ENCODE results near the gene MYO1F.
A peak's percentile ranks its signal among the peaks of the same experiment; 100 is the strongest.
"Not testable (repeated sequence)": the region's sequence is repeated elsewhere in the genome, so short reads cannot be mapped to it uniquely, and the experiment has no call there.

MYO1F gene

GRCh38 chr19:8596168-8596567 is 18.9 kb upstream of the MYO1F start:
- no peak for DNase-seq

- no peak for DNase-seq
These were observed 18.4 kb upstream of the MYO1F start for GRCh38 chr19:8595651-8596050.

DNA sequence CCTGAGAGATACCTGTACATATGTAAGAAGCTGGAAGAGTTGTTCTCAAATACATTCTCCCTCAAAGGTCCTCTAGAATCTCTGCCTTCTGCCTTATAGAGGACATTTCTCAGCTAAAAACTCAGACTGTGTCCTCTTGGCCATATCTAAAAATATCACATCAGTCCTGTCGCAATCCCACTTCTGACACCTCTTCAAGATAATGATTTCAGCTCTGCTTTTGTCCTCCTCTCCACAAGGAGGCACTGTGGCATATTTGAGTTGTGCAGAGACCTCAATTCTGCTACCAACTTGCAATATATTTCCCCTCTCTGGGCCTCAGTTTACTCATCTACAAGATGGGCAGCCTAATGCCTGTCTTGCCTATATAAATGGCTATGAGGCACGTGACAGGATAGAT is 16.7 kb upstream of the MYO1F start:
- no peak for DNase-seq

- no peak for DNase-seq
These were observed 15.2 kb upstream of the MYO1F start for GRCh38 chr19:8592231-8593009.

DNA sequence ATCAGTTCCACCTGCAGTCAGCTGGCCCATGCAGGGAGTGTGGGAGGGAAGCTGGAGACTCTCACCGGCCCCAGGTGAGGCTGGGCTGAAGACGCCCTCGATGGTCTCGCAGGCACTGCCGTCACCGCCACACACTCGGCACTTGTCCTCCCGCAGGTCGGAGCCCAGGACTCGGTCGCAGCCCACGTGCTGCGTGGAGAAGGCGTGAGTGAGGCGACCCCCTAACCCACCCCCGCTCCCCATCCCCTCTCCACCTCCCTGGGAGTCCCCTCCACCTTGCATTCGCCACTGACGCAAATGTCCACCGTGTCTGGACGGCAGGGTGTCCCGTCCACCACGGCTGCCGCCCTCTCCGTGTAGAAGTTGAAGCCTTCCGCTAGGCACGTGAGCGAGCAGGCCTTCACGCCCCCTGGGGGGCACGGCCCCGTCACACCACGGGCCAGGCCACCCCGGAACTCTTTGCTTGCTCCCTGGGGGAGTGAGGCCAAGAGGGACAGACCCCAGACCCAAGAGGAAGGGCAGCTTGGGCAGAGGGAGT is 12.0 kb upstream of the MYO1F start:
- DNase-seq: no peak

GRCh38 chr19:8585894-8586750 is 8.9 kb upstream of the MYO1F start:
- no peak for DNase-seq

DNA sequence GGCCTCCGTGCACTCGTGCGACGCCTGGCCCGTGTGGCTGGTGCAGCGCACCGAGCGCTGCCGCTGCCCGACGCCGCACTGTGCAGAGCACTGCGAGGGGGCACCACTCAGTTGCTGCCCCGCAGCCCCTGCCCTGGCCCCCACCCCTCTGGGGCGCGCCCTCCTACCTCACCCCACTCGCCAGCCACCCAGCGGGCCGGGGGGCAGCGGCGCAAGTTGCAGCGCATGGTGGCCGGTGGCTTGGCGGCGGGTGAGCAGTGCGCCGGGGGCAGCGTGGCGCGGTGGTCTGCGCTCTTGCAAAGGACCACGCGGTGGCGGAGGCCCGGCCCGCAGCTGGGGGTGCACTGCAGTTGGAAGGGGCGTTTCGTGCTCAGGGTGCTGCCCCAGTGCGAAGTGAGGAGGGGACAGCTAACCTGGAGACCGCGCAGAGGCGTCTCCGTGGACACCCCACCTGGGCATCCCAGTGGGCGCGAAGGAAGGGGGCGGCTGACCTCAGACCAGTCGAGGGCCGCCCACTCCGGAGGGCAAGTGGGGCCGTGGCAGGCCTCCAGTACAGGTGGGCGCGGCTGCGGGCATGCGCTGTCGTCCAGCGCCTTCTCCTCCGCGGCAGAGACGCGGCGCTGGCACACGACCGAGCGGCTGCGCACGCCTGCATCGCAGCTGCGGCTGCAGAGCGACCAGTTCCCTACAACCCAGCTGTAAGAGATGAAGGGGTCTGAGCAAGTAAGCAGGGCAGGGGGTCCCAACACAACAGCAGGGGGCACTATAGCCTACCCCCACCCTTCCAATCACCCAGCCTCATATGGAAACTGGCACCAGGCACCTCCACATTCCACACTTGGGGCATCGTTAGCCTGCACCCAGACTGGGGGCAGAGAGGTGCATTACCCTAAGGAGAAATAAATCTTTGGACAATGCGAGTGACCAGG is 8.0 kb upstream of the MYO1F start:
- DNase-seq: no peak

- DNase-seq: peak; percentile 9
These were observed 3.6 kb upstream of the MYO1F start for GRCh38 chr19:8580710-8581281.

GRCh38 chr19:8578642-8579265 is 1.5 kb upstream of the MYO1F start:
- peak; percentile 26 for DNase-seq

DNA sequence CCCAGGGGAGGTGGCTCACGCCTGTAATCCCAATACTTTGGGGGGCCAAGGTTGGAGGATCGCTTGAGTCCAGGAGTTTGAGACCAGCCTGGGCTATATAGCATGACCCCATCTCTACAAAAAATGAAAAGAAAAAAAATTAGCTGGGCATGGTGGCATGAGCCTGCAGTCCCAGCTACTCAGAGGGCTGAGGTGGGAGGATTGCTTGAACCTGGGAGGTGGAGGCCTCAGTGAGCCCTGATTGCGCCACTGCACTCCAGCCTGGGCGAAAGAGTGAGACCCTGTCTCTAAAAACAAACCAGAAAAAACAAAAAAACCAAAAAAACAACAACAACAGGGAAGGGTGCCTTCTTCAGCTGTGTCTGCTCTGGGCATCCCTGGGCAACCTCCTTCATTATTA is 499 bp upstream of the MYO1F start:
- no peak for DNase-seq

GRCh38 chr19:8576273-8576993 is 809 bp downstream of the MYO1F start:
- no peak for DNase-seq

GRCh38 chr19:8575467-8575997 is 1.7 kb downstream of the MYO1F start:
- no peak for DNase-seq

GRCh38 chr19:8574619-8574922 is 2.7 kb downstream of the MYO1F start:
- not testable (repeated sequence) for DNase-seq

DNA sequence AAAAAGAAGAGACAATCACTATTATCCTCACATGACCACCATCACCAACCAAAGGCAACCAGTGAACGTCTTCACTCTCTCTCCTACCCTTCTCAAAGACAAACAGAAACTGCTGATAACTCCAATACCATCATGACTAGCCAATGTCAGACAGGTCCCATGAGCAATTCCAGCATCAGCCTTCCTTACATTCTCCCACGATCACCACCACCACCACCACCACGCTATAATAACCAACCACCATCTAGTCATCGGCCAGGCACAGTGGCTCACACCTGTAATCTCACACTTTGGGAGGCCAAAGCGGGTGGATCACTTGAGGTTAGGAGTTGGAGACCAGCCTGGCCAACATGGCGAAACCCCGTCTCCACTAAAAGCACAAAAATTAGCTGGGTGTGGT is 3.9 kb downstream of the MYO1F start:
- no peak for DNase-seq

- DNase-seq: no peak
These were observed 6.2 kb downstream of the MYO1F start for GRCh38 chr19:8571006-8571411.

DNA sequence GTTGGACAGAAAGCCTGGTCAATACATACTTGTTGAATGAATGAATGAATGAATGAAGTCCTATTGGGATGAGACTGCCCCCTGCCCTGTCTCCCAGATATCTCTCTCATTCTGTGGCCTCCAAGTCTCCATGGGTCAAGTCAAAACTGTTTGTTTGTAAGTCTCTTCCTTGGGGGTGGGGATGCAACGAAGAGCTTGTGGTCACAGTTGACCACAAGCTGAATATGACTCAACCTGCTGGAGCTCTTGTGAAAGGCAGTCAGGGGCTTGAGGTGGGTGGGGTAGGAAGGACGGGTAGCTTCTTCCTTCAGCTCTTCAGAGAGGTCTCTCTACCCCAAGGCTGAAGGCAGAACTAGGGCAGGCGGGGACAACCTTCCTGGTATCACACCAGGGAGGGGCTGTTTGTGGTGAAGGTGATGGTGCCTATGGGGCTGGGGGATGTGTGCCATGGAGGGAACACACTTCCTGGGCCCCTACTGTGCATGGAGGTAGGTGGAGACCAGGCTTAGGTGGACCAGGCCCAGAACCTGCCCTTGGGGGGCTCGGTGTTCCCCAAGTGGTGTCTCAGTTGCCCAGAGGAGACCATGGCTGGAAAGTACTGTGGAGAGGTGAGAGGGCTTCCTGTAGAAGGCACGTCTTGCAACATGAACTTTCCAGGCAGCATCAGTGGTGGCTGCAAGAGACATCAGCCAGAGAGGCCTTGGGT is 8.0 kb downstream of the MYO1F start:
- DNase-seq: no peak

GRCh38 chr19:8567522-8568172 is 9.6 kb downstream of the MYO1F start:
- no peak for DNase-seq

GRCh38 chr19:8566855-8567254 is 10.4 kb downstream of the MYO1F start:
- no peak for DNase-seq

- not testable (repeated sequence) for DNase-seq
These were observed 12.4 kb downstream of the MYO1F start for GRCh38 chr19:8564866-8565265.

Measured in NCI-H774 (cell line).